HG02938 (cell line): ENCODE measurements around the gene FREM2.

ENCODE experiments used
- ATAC-seq: cut with Tn5 transposase; IDR thresholded peaks from one replicate; pipeline ENCODE4 v1.9.1; 2021; ENCODE audit warnings: mild to moderate bottlenecking, moderate library complexity; ENCODE audit not compliant: unreplicated experiment

The FREM2 gene

DNA sequence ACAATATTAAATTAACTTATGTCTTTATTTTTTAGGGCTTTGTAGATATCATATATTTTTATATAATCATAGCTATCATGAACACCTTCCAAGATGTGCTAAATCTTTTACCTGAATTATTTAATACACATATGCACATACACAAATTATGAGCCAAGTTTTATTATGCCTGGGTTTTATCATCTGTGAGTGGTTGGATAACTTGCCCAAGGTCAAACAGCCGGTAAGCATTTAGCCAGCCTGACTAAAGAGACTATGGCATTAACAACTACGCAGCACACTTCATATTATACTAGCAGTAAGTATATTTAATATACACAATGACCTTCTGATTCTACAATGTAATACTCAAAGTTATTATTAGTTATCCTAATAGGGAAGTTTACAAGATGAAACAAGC, 132.7 kb downstream of the FREM2 start:
- no peak for ATAC-seq

DNA sequence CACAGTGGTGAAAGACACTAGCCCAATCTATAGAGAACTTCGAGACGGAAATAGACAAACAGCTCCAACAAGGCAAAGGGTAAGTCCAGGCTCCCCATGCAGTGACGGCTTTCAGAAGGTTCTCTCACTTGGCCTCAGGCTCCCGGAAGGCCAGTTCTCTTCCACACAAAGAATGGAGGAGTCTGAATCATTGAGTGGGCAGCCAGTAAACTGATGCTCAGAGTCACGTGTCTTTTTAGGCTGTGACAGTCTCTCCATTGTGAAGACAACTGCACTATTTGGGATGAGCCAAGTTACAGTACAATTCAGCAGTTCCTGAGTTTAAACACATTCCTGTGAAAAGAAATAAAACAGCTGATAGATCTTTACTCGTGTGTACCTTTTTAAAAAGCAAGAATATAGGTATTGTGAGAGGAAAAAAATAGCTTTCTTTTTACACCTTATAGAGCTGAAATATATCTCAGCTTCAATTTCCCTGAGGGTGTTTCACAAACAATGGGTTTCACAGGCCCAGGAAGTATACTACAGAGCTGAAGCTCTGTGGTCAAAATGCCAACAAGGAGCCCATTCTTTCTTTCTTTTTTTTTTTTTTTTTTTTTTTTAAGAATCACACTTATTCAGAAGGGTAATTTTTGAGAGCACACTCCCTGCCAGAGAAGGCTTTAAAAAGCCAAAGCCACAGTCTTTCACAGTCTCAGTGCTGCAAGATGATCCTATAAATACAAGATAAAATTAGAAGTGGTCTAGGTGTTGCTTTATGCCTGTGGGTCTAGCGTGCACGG, 135.1 kb downstream of the FREM2 start:
- no peak for ATAC-seq

GRCh38 chr13:38824342-38824741, 137.5 kb downstream of the FREM2 start:
- ATAC-seq = peak; percentile 43

GRCh38 chr13:38826182-38826813, 139.4 kb downstream of the FREM2 start:
- no peak for ATAC-seq

- ATAC-seq = no peak
Measured at GRCh38 chr13:38830442-38831045, 143.7 kb downstream of the FREM2 start.

GRCh38 chr13:38844581-38844980, 157.7 kb downstream of the FREM2 start:
- no peak for ATAC-seq

GRCh38 chr13:38848360-38848759, 161.5 kb downstream of the FREM2 start:
- no peak for ATAC-seq

DNA sequence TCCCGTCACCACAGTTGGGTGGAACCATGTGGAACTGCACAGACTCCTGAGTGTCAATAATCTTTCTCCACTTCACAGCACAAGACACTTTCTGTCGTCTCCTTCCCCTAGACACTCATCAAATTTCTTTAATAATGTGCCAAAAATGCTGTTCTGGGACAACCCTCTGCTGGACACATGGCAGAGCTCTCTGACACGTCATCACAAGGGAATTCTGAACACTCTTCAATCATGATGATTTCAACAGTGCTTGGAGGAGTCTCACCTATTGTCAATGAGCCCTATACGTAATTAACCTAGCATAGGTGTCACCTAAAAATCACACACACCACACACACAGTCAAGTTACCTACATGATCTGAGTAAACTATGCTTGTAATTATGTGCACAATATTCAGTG, 162.4 kb downstream of the FREM2 start:
- no peak for ATAC-seq

DNA sequence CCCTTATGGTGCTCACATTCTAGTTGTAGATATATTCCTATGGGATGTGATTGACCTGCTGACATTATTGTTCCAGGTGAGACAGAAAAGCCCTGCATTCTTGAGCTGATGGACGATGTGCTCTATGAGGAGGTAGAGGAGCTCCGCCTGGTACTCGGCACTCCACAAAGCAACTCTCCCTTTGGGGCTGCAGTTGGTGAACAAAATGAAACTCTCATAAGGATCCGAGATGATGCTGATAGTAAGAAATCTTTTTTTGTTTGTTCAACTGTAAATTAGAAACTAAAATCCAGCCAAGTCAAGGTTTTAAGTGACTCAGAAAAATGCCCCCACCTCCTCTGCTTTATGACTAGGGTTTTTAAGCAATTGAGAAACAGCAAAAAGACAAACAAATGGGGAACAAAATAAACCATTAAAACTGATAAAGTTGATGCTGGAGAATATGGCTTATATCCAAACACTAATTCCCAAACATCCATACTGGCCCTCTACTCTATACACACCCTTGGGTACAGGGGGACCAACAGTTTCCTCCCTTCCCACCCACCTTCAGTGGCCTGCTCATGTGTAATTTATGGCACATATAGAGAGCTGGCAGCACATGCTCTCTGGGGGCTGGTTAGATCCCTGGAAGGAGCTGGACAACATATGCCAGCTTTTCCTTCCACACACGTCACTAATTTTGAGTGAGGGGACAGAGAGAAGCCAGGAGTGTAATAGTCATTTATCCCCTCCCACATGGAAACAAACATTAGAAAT, 164.2 kb downstream of the FREM2 start:
- peak; percentile 74 for ATAC-seq

DNA sequence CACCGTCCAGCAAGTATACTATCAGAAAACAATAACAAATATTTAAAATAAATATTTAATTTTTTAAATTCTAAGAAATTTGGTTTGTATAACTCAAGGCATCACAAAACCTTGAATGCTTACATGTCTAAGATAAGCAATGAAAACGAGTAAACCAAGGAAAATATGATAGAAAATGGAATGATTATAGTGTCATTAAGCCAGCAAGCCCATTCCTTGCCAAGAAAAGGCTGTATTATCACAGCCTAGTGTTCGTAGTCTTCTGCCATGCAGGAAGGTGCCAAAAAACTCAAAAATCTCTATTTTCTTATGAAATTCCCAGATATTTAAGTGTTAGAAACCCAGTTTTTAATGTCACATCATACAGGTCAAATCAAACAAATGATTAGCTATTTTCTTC, 167.3 kb downstream of the FREM2 start:
- ATAC-seq = no peak

DNA sequence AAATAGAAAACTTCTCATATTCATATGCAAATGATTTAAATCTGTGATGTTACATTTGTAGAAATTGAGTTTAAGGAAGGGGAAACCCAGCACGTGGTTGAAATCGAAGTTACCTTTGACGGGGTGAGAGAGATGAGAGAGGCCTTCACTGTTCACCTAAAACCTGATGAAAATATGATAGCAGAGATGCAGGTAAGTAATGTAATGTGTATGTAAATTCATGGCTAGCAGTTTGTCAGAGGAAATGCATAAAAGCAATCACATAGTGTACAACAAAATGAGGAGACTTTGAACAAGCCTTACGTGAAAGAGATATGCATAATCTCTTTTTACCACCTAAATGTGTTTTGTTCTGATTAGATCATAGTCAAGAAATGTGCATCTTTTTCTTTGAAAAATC, 169.2 kb downstream of the FREM2 start:
- no peak for ATAC-seq

DNA sequence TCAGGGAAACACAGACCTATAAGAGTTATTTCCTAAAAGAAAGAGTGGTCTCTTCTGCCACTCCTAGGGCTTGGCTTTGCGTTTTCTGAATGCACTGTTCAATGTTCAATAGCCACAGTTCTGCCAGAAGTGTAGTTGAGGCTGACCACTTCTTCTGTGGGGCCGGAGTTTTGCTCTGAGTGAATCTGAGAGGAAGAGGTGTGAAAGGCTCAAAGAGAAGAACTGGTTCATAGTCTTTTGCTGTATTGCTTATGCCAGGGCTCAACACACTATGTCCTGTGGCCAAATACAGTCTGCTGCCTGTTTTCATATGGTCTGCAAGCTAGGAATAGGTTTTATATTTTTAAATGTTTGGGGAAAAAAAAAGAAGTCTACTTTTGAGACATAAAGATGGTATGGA, 175.6 kb downstream of the FREM2 start:
- no peak for ATAC-seq

DNA sequence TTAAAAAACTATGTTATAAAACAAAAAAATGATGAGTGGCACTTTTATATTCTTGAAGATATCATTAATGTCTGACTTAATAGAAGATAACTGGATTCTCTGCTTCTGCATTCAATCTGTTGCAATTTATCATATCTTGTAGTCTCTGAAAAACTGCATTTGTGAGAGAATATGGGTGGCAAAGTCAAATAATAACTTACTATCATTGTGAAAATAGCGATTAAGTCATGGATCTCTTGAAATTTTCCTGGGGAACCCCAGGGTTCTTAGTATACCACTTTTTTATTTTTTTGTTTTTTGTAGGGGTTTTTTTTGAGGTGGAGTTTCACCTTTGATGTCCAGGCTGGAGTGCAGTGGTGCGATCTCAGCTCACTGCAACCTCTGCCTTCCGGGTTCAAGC, 176.7 kb downstream of the FREM2 start:
- no peak for ATAC-seq

GRCh38 chr13:38866649-38867048, 179.8 kb downstream of the FREM2 start:
- ATAC-seq = no peak

DNA sequence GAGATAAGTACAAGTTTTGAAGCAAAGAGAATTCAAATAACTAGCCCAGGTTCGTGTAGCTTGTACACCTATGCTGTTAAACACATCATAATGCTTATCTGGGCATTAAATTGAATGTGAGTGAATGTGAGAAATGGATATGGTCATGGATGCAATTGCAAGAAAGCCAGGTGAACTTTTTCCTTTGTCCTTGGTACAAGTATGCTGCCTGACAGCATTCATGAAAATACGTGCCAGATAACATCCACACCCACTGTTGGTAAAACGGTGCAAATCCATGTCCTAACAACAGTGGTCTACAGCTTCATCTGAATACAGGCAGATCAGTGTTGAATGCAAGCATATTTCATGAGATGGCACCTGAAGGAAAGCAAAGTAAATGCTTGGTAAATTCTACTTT, 181.5 kb downstream of the FREM2 start:
- ATAC-seq = no peak

- ATAC-seq = no peak
Measured at GRCh38 chr13:38868870-38869269, 182.0 kb downstream of the FREM2 start.

GRCh38 chr13:38871275-38871674, 184.4 kb downstream of the FREM2 start:
- no peak for ATAC-seq

- peak; percentile 60 for ATAC-seq
Measured at GRCh38 chr13:38872693-38873092, 185.8 kb downstream of the FREM2 start.

- no peak for ATAC-seq
Measured at GRCh38 chr13:38875186-38875875, 188.5 kb downstream of the FREM2 start.

GRCh38 chr13:38879278-38879677, 192.4 kb downstream of the FREM2 start:
- ATAC-seq = no peak

DNA sequence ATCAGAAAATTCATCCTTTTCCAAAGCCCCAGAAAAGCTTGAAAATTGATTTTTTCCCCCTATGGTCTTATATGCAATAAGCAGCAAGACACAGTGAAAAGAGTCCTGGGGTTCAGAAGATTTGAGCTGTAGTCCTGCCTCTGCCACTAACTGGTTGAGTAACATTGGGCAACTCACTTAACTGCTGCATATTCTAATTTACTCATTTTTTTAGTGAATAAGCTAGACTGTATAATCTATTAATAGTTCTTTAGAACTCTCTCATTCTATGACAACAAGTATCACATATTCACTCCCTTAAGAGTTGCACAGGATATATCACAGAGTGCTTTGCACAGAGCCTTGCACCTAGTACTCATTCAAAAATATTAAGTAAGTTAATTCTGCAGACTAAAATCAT, 192.9 kb downstream of the FREM2 start:
- ATAC-seq = no peak
